SK-N-SH (cell line): ENCODE results near the gene PRLR. TPM values are rescaled to one million over a fixed set of nuclear protein-coding genes. Genes with fewer than 3 reads are reported as not detected.

Experiments used
- CTCF ChIA-PET: fragments of 300-600, 350-600 bp; formaldehyde crosslinking; extraction: SDS; loops from one replicate; lab custom pipeline; 2021; lab: Yijun Ruan, JAX
- POLR2A ChIA-PET: fragments of 350-600 bp; sonication (Branson Sonifier 250); formaldehyde crosslinking; extraction: SDS; loops from one replicate; lab custom pipeline; 2020; ENCODE audit warnings: antibody characterized with exemption, inconsistent platforms; lab: Yijun Ruan, JAX
- DNase-seq: peaks from one replicate; pipeline ENCODE4 v3.0.0; 2012
- H2AFZ ChIP-seq: fragments of 200-600 bp; sonication (generic); 2 replicates; pipeline ENCODE4 v1.8.1; 2016; ENCODE audit warnings: antibody characterized with exemption, mild to moderate bottlenecking, low read depth
- H3F3A ChIP-seq: fragments of 200-600 bp; sonication (generic); replicated peaks from 2 replicates; pipeline ENCODE3; 2016; ENCODE audit warnings: antibody characterized with exemption, mild to moderate bottlenecking; ENCODE audit not compliant: insufficient read depth
- H3K27ac ChIP-seq, 2 experiments: fragments of 200-500 bp in 1 of 2; fragments of 200-600 bp in 1 of 2; sonication (Bioruptor generic) in 1 of 2; sonication (generic), shearing (Covaris generic) in 1 of 2; 2 replicates each; pipeline versions ENCODE4 v1.5.1 to v1.6.1; 2014 to 2016; ENCODE audit warnings: low read depth in 2 of 2, inconsistent platforms in 1 of 2, low read length in 1 of 2, mild to moderate bottlenecking in 1 of 2, mixed read lengths in 1 of 2
- H3K27me3 ChIP-seq: fragments of 200-600 bp; sonication (generic), shearing (Covaris generic); 2 replicates; pipeline ENCODE4 v1.6.1; 2016; ENCODE audit warnings: mixed run types; ENCODE audit not compliant: insufficient read depth
- H3K36me3 ChIP-seq, 2 experiments: fragments of 200-500 bp in 1 of 2; fragments of 200-600 bp in 1 of 2; sonication (Bioruptor generic) in 1 of 2; sonication (generic) in 1 of 2; replicated peaks in 1 of 2; 2 replicates each; pipeline versions ENCODE3 to v1.5.1; 2014 to 2016; ENCODE audit warnings: low read length in 1 of 2, mild to moderate bottlenecking in 1 of 2; ENCODE audit not compliant: insufficient read depth in 2 of 2, control insufficient read depth in 1 of 2
- H3K4me1 ChIP-seq, 2 experiments: fragments of 200-500 bp in 1 of 2; fragments of 200-600 bp in 1 of 2; sonication (Bioruptor generic) in 1 of 2; sonication (generic), shearing (Covaris generic) in 1 of 2; 2 replicates each; pipeline versions ENCODE4 v1.5.1 to v1.6.1; 2014 to 2016; ENCODE audit warnings: low read depth in 1 of 2, low read length in 1 of 2, mixed run types in 1 of 2; ENCODE audit not compliant: insufficient read depth in 2 of 2, control insufficient read depth in 1 of 2
- H3K4me2 ChIP-seq: fragments of 200-600 bp; sonication (generic), shearing (Covaris generic); 2 replicates; pipeline ENCODE4 v1.6.1; 2017; ENCODE audit warnings: mixed run types
- H3K4me3 ChIP-seq, 2 experiments: fragments of 200-500 bp in 1 of 2; fragments of 200-600 bp in 1 of 2; sonication (Bioruptor generic) in 1 of 2; sonication (generic), shearing (Covaris generic) in 1 of 2; 2 replicates each; pipeline versions ENCODE4 v1.5.1 to v1.8.1; 2014 to 2016; ENCODE audit warnings: low read depth in 2 of 2, inconsistent platforms in 1 of 2, low read length in 1 of 2, mild to moderate bottlenecking in 1 of 2, mixed read lengths in 1 of 2, moderate library complexity in 1 of 2
- H3K79me2 ChIP-seq: fragments of 200-600 bp; sonication (generic); 2 replicates; pipeline ENCODE4 v1.8.1; 2017; ENCODE audit warnings: mild to moderate bottlenecking; ENCODE audit not compliant: insufficient read depth
- H3K9ac ChIP-seq: fragments of 200-600 bp; sonication (generic); 2 replicates; pipeline ENCODE4 v1.6.1; 2017; ENCODE audit warnings: mixed run types
- H3K9me2 ChIP-seq: fragments of 200-600 bp; sonication (generic); 2 replicates; pipeline ENCODE4 v1.6.1; 2017; ENCODE audit warnings: mixed run types
- H3K9me3 ChIP-seq: fragments of 200-600 bp; sonication (generic); 2 replicates; pipeline ENCODE4 v1.6.1; 2017; ENCODE audit warnings: mixed run types, mild to moderate bottlenecking, moderate library complexity
- H4K20me1 ChIP-seq: fragments of 200-600 bp; sonication (generic); 2 replicates; pipeline ENCODE4 v1.6.1; 2017; ENCODE audit warnings: mild to moderate bottlenecking, mixed run types; ENCODE audit not compliant: insufficient read depth
- ELF1 ChIP-seq: IDR thresholded peaks from 2 replicates; pipeline ENCODE4 v1.4.0; 2012
- FOXJ3 ChIP-seq: sonication (generic); formaldehyde crosslinking; IDR thresholded peaks from 2 replicates; pipeline ENCODE4 v1.5.1; 2020; ENCODE audit warnings: mild to moderate bottlenecking, missing genetic modification reagents
- FOXM1 ChIP-seq: IDR thresholded peaks from 2 replicates; pipeline ENCODE4 v1.4.0; 2012; ENCODE audit warnings: low read depth, mild to moderate bottlenecking
- GABPA ChIP-seq: IDR thresholded peaks from 2 replicates; pipeline ENCODE4 v1.4.0; 2012; ENCODE audit warnings: low read depth, mild to moderate bottlenecking
- GATA2 ChIP-seq: sonication (generic); formaldehyde crosslinking; IDR thresholded peaks from 2 replicates; pipeline ENCODE4 v1.5.0; 2020; ENCODE audit warnings: mild to moderate bottlenecking, missing genetic modification reagents
- JUND ChIP-seq: IDR thresholded peaks from 2 replicates; pipeline ENCODE4 v1.4.0; 2012
- MEF2A ChIP-seq: IDR thresholded peaks from 2 replicates; pipeline ENCODE4 v1.4.0; 2012; ENCODE audit warnings: low read depth, borderline replicate concordance
- NRF1 ChIP-seq: IDR thresholded peaks from 2 replicates; pipeline ENCODE4 v1.6.1; 2012; ENCODE audit warnings: low read depth, mild to moderate bottlenecking, low read length
- RFX5 ChIP-seq: IDR thresholded peaks from 2 replicates; pipeline ENCODE4 v1.6.1; 2012; ENCODE audit warnings: mild to moderate bottlenecking, improper control_type of control experiment, low read length
- SIN3A ChIP-seq: IDR thresholded peaks from 2 replicates; pipeline ENCODE4 v1.6.1; 2012; ENCODE audit warnings: low read depth, mild to moderate bottlenecking, low read length, moderate library complexity, borderline replicate concordance
- SMC3 ChIP-seq: IDR thresholded peaks from 2 replicates; pipeline ENCODE4 v1.6.1; 2012; ENCODE audit warnings: low read depth, low read length, improper control_type of control experiment
- TCF12 ChIP-seq: IDR thresholded peaks from 2 replicates; pipeline ENCODE4 v1.4.0; 2012
- TEAD4 ChIP-seq: IDR thresholded peaks from 2 replicates; pipeline ENCODE4 v1.4.0; 2012; ENCODE audit warnings: mild to moderate bottlenecking, borderline replicate concordance; ENCODE audit not compliant: insufficient read depth
- WGBS: methylation state at CpG from one replicate; pipeline ENCODE4 v1.1.6; 2017; ENCODE audit warnings: low lambda C conversion rate; 5-methylcytosine and 5-hydroxymethylcytosine counted together
- polyA plus RNA-seq, 3 experiments: library from polyadenylated mRNA; depleted of rRNA; stranded (reverse); fragments of >200 nt; gene quantifications; 2 replicates each; pipeline ENCODE4 v1.2.3, GENCODE V29; 2012
- TF ChIP-seq, protein P1 (sequence below): IDR thresholded peaks from 2 replicates; pipeline ENCODE4 v1.4.0; 2012; ENCODE audit warnings: low read depth, borderline replicate concordance
- TF ChIP-seq, protein P2 (sequence below): IDR thresholded peaks from 2 replicates; pipeline ENCODE4 v1.4.0; 2012; ENCODE audit warnings: low read depth
- TF ChIP-seq, protein P3 (sequence below): IDR thresholded peaks from 2 replicates; pipeline ENCODE4; 2012

PRLR gene
- polyA plus RNA-seq, 1 of the 3 experiments (the other 2 are of a cell fraction), result 0.13 TPM

DNA sequence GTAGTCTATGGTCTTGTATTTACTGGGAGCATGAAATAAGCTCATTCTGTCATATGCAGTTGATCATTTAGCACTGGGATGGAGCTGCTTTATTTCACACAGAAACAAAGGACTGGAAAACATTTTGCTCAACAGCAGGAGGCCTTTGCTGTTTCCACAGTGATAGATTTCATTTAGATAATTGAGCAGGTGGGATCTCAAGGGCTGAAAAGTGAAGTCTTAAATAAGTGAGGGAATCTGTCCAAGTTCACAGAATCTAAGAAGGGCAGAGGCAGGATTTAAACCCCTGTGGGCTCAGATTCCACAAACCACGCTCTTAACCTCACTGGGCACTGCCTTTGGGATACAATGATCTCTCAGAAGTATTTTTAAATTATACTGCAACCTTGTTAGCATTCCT lies 47.8 kb downstream of the PRLR start:
- no peaks in the 10 kb centered on the region for H3K79me2 ChIP-seq
- no peak overlapping the region for H2AFZ ChIP-seq
- DNase-seq, result no peak
- H3F3A ChIP-seq, result no peaks in the 10 kb centered on the region
- WGBS, result 17% methylated on average over 1 of the region's 1 CpG
- TF ChIP-seq TEAD4, result no peak
- no peak for TF ChIP-seq ELF1
- TF ChIP-seq SIN3A, result no peak
- TF ChIP-seq GABPA, result no peak
- TF ChIP-seq, protein P1, sequence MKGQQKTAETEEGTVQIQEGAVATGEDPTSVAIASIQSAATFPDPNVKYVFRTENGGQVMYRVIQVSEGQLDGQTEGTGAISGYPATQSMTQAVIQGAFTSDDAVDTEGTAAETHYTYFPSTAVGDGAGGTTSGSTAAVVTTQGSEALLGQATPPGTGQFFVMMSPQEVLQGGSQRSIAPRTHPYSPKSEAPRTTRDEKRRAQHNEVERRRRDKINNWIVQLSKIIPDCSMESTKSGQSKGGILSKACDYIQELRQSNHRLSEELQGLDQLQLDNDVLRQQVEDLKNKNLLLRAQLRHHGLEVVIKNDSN, result no peak
- no peak for TF ChIP-seq JUND
- no peak for TF ChIP-seq SMC3
- TF ChIP-seq, protein P2, sequence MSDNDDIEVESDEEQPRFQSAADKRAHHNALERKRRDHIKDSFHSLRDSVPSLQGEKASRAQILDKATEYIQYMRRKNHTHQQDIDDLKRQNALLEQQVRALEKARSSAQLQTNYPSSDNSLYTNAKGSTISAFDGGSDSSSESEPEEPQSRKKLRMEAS, result no peak
- TF ChIP-seq TCF12, result no peak
- TF ChIP-seq FOXM1, result no peak
- TF ChIP-seq RFX5, result no peak
- TF ChIP-seq, all 33 proteins: peak for 0
- Histone ChIP-seq H3K9me3 (no peaks in the 10 kb centered on the region), H3K4me2 (no peak overlapping the region), H3K9me2 (no peaks in the 10 kb centered on the region), H4K20me1 (no peaks in the 10 kb centered on the region), H3K4me3 (no peak overlapping the region), H3K27ac (no peak overlapping the region), H3K27me3 (peaks cover 8% of the 10 kb centered on the region; the same call in 1 of the 2 replicates), H3K36me3 (no peaks in the 10 kb centered on the region), H3K4me1 (no peaks in the 10 kb centered on the region), H3K9ac (no peak overlapping the region)
- CTCF ChIA-PET, result interaction anchor here (0.6 to 2.4 kb wide), 11 partner anchors 8 to 243 kb away, joined by 3 to 16 read pairs (median 3); no protein-coding TSS in a partner anchor
- POLR2A ChIA-PET, result no interaction called here

GRCh38 chr5:35180046-35180445 lies 50.2 kb downstream of the PRLR start:
- no peaks in the 10 kb centered on the region for H3K4me1 ChIP-seq
- H3K9ac ChIP-seq, result no peak overlapping the region
- H3K27ac ChIP-seq, result no peak overlapping the region
- H3F3A ChIP-seq, result no peaks in the 10 kb centered on the region
- H3K79me2 ChIP-seq, result no peaks in the 10 kb centered on the region
- no peaks in the 10 kb centered on the region for H3K36me3 ChIP-seq
- no peak overlapping the region for H3K4me2 ChIP-seq
- no peaks in the 10 kb centered on the region; the same call in 1 of the 2 replicates for H3K27me3 ChIP-seq
- TF ChIP-seq TCF12, result no peak
- TF ChIP-seq MEF2A, result no peak
- TF ChIP-seq RFX5, result no peak
- no peak for TF ChIP-seq FOXJ3 (CRISPR knock-in tag)
- TF ChIP-seq, protein P3, sequence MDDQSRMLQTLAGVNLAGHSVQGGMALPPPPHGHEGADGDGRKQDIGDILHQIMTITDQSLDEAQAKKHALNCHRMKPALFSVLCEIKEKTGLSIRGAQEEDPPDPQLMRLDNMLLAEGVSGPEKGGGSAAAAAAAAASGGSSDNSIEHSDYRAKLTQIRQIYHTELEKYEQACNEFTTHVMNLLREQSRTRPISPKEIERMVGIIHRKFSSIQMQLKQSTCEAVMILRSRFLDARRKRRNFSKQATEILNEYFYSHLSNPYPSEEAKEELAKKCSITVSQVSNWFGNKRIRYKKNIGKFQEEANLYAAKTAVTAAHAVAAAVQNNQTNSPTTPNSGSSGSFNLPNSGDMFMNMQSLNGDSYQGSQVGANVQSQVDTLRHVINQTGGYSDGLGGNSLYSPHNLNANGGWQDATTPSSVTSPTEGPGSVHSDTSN, result no peak
- TF ChIP-seq NRF1, result no peak
- no peak for TF ChIP-seq TEAD4
- TF ChIP-seq GATA2 (CRISPR knock-in tag), result no peak
- no peak overlapping the region for H2AFZ ChIP-seq
- no peaks in the 10 kb centered on the region for H4K20me1 ChIP-seq
- DNase-seq, result no peak
- H3K4me3 ChIP-seq, result no peak overlapping the region
- H3K9me3 ChIP-seq, result no peaks in the 10 kb centered on the region
- CTCF ChIA-PET, result no interaction called here
- POLR2A ChIA-PET, result no interaction called here
- WGBS, result 41% methylated on average over 7 of the region's 7 CpGs
- no peaks in the 10 kb centered on the region for H3K9me2 ChIP-seq
